ENCODE measurements around the gene KLHL34.

The KLHL34 gene, protein sequence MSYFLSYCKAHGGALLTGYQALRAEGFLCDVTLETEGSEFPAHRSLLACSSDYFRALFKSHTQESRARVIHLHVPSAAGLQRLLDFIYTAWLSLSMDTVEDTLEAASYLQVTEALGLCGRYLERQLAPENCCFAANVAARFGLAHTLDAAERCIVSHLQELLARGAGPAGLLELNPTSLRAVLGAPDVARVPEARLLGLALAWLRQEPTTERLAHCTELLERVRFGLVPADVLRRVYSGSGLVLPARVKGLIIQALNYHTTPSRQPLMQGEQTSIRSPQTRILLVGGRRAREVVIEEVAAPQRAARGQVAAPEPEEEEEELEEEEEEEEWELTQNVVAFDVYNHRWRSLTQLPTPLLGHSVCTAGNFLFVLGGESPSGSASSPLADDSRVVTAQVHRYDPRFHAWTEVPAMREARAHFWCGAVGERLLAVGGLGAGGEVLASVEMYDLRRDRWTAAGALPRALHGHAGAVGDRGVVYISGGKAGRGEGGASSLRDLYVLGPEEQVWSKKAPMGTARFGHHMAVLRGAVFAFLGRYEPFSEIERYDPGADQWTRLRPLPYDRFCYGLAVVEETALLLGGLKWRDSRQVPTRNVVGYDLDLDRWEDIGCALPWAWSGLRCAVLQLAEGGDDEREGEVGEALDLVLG

DNA sequence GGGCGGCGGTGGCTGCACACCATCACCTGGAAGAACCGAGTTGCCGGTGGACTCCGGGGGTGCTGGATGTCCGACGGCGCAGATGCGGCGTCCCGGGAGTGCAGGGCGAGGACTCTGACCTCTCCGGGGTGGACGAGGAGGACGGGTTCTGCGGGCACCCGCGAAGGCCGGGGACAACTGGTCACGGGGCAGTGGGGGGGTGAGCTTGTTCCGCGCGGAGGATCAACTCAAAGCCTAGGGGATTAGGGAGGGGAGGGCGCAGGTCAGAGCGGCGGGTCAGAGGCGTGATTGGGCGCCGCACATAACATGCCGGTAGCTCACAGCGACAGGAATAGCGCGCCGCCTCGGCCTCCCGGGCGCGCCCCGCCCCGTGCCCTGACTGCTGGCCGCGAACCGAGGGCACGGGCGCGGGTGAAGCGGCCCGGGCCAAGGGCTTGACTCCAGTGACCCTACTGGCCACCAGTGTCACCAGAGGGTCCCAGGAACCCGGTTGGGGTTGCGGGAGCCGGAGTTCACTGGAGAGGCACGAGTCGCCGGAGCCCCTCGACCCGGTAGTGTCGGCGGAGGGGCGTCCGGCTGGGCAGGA lies at the start of gene KLHL34:
KLHL34 (minus strand) TSS at position 179 of the 586 bp plus-strand sequence. CDS start 542 bp downstream, outside the sequence.
- DNase-seq: no peak

DNA sequence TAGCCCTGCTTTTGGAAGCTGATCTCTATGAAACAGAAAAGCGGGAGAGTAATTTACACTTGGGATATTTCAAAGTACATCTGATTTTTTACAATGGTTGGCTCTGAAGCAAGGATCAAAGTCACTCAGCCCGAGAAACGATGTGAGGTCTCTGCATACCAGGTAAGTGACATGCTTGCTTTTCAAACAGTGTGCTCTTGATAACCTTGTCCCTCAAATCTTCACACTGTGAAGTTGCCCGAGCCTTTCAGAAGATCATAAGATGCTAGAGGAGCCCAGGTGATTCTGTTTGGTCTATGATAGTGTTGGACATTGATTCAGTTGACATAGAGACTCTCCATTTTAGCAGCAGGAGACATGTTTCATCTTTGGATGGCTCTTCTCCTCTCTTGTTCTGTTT lies 47.1 kb upstream of the KLHL34 start:
- DNase-seq: no peak

DNA sequence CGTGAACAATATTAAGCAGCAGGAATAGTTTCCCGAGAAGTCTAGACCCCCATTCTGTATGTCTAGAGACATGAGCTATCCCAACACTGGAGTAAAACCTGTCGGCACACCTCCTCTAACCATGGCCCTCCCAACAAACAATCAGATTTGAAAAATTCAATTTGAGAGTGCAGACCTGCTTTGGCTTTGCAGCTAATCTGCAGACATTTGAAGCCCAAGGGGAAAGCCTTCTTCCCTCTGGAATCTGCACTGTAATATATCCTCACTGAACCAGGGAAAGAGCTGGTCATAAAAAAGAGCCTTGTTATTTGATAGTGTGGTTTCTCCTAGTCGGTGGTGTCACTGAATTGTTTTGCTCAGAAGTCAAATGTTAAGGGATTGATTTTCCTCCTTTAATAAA lies 44.6 kb upstream of the KLHL34 start:
- no peak for DNase-seq

DNA sequence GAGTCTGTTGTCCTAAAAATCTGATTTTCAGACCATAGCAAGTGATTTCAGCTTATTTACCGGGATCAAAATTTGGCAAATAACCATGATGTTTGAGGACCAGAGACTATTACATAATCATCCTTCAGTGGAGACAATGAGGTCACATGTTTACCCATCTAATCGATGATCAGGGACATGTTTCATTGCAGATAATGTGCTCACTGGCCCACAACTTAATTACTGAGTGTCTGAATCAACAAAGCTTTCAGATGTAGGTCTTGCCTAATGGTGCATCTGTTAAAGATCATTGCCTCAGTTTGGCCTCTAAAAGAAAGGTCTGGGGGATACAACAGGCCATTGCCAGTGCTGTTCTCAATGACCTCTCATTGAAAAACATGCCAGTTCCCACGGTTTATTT lies 42.8 kb upstream of the KLHL34 start:
- DNase-seq: no peak

- DNase-seq: no peak
Observed at GRCh38 chrX:21700275-21700674, 42.1 kb upstream of the KLHL34 start.

DNA sequence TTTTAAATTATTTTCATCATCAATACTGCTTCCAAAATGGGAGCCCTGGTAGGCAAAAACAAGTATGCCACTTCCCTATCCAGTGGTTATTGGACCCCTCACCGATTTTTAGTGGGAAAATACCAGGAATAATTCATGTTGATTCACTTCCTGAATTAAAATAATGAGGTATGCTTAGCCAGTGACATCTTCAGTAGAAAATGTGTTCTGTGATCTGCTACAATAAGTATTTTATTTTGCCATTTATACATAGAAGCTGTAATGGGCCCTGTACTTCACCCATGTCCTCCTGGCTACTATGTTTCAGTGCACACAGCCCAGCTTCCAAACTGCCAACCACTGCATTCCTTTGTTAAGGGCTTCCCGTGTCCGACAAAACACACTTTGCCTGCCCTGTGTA lies 41.0 kb upstream of the KLHL34 start:
- no peak for DNase-seq

- DNase-seq: no peak
Observed at GRCh38 chrX:21698272-21698671, 40.1 kb upstream of the KLHL34 start.

DNA sequence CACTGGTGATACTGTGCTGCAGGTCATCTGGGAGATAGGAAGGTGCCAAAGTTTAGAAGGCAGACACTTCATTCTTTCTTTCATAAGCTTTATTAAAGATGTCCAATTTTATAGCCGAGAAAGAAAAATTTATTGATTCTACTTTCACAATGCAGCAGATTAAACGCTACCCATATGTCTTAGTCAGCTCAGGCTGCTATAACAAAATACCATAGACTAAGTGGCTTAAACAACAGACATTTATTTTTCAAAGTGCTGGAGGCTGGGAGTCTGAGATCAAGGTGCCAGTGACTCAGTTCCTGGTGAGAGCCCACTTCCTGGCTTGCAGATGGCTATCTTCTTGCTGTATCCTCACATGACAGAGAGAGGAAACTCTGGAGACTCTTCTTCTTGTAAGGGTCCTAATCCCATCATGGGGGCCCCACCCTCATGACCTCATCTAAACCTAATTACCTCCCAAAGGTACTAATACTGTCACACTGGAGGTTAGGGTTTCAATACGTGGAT lies 33.4 kb upstream of the KLHL34 start:
- DNase-seq: no peak

GRCh38 chrX:21683941-21684340 lies 25.8 kb upstream of the KLHL34 start:
- DNase-seq: peak; percentile 11

DNA sequence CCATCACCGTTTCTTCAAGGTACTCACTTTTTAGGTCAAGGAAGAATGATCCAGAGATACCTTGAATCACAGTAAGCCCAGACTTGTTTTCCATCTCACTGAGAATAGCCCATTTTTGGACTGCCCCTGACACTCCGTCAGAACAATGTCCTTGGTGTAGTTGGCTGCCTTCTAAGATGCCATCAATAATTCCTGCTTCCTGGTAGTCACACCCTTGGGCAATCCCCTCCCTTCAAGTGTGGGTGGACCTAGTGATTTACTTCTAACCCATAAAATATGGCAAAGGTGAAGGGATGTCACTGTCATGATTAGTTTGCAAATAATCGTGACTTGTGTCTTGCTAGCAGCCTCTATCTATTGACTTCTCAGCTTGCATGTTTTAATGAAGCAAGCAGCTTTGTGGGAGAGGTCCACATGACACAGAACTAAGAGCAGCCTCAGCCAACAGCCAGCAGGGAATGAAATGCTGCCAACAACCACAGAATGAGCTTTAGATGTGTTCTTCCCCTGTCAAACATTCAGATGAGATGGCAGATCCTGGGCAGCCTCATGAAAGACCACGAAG lies 20.0 kb upstream of the KLHL34 start:
- no peak for DNase-seq

DNA sequence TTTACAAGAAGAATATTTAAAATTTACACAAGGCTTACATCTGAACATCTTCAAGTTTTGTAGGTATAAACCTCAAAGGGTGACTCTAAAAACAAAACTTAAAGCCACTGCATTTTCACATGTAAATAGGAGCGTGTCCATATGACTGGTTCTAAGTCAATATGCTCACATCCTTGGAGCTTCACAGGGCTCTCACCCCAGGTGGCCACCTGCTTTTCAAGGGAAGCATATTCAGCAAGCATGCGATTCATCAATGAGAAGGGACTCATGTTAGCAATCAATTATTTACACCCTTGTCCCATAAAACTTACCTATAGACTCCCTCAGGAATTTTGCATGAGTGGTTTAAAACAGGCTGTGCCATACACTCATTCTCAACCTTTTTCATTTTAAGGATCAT lies 17.8 kb upstream of the KLHL34 start:
- DNase-seq: no peak

- DNase-seq: no peak
Observed at GRCh38 chrX:21674430-21675186, 16.5 kb upstream of the KLHL34 start.

DNA sequence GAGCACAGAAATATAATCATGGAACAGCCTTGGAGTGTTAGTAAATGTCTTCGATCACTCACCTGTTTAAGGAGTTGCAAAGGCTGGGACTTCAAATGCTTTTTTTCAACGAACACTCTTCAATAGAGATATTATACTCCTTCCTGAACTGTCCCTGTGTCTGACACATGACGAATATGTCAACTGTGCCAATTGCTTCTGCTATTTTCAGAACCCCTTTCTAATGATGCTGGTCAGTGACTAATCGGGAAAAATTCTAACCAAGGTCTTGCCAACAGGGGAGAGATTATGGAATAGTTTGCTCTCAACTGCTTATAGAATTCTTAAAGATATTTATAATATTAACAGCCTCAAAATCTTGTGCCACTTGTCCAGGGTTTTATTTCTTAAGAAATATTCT lies 8.5 kb upstream of the KLHL34 start:
- no peak for DNase-seq

- no peak for DNase-seq
Observed at GRCh38 chrX:21666252-21666651, 8.1 kb upstream of the KLHL34 start.

GRCh38 chrX:21662761-21663160 lies 4.6 kb upstream of the KLHL34 start:
- DNase-seq: no peak

DNA sequence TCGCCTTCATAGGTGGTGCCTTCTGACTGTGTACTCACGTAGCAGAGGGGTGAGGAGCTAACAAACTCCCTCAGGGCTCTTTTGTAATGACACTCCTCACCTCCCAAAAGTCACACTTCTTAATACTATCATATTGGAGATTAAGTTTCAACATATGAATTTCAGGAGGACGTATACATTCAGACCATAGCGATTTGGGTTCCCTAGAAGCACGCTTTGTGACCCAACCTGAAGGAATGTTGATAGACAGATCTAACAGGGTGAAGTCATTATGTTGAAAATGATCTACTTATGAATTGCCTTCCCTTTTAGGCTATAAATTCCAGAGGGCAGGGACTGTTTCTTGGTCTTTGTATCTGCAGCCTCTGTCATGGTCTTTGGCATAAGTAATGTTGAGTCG lies 3.2 kb upstream of the KLHL34 start:
- DNase-seq: no peak

DNA sequence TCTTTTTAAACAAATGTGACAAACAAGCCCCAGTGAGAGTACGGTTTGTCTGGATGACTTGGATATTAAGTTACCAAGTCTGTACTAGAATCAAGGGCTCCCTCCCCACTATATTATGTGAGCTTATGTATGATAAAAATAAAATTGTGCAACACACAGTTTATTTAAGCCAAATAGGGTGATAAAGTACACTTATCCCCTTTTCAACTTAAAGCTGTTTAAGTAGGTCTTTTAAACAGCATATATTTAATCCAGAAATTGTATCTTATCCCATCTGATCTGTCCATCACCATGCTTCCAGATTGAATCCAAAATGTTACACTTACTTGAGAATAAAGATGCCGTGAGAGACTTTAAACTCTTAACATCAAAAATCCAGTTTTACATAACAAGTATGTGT lies 2.0 kb upstream of the KLHL34 start:
- no peak for DNase-seq

DNA sequence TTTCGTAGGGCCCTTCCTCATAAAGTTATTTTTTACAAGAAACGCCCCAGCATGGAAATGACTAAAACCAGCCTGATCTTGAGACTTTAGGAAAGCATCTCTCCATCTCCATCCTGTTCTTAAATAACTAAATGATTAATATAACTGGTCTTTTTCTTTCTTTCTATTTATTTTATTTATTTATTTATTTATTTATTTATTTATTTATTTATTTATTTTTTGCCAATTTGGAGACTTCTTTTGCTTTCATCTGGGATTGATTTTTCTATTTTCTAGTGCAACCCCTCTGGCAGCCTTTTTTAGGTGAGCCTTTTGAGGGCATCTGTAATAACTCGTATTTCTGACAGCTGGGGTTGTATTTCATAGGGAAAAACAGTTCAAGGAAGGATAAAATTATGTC lies 1.2 kb upstream of the KLHL34 start:
- DNase-seq: no peak

DNA sequence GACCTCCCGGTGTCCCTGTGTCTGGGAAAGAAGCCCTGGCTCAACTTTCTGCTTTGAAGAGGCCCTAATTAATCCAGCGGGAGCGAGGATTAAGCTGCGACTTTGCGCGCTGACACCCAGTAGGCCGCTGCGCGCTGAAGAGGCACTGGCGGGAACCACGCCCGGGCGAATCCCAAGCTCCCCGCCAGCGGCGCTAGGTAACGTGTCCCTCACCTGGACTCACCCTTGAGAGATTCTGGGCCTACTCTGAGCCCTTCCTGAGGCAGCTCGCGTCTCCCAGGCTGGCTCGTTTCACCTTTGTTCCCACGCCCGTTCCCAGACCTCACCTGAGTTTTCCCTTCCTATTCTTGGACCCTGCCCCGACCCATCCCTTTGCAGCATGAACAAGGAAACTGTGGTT lies 616 bp upstream of the KLHL34 start:
- no peak for DNase-seq

- no peak for DNase-seq
Observed at GRCh38 chrX:21657318-21658151, 595 bp downstream of the KLHL34 start.

GRCh38 chrX:21656587-21657317 lies 1.4 kb downstream of the KLHL34 start:
- DNase-seq: no peak
